OCI-LY7 (cell line): Measurements from ENCODE around the gene FAM13A.

Source experiments
- EZH2phosphoT487 ChIP-seq: fragments of 200-600 bp; sonication (generic); IDR thresholded peaks from 2 replicates; pipeline ENCODE4 v1.6.1; 2018; ENCODE audit warnings: low read depth, borderline replicate concordance, mild to moderate bottlenecking, mixed run types, antibody characterized with exemption, low read length, moderate library complexity, mixed read lengths
- TF ChIP-seq, protein P1 (sequence below): fragments of 200-600 bp; sonication (generic); conservative IDR thresholded peaks from 2 replicates; pipeline ENCODE4 v1.5.1; 2014; ENCODE audit warnings: mild to moderate bottlenecking, antibody characterized with exemption, low read length, moderate library complexity, mixed read lengths

DNA sequence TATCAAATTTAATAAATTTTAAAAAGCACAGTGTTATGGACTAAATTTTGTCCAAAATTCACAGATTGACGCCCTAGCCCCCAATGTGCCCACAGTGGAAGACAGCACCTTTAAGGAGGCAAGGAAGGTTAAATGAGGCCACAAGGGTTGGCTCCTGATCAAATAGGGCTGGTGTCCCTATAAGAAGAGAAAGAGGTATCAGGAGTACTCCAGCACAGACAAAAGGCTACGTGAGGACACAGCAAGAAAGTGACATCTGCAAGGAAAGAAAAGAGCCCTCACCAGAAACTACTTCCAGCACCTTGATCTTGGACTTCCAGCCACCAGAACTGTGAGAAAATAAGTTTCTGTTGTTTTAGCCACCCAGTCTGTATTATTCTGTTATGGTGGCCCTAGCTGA, 48.8 kb downstream of the FAM13A start:
- TF ChIP-seq, protein P1, sequence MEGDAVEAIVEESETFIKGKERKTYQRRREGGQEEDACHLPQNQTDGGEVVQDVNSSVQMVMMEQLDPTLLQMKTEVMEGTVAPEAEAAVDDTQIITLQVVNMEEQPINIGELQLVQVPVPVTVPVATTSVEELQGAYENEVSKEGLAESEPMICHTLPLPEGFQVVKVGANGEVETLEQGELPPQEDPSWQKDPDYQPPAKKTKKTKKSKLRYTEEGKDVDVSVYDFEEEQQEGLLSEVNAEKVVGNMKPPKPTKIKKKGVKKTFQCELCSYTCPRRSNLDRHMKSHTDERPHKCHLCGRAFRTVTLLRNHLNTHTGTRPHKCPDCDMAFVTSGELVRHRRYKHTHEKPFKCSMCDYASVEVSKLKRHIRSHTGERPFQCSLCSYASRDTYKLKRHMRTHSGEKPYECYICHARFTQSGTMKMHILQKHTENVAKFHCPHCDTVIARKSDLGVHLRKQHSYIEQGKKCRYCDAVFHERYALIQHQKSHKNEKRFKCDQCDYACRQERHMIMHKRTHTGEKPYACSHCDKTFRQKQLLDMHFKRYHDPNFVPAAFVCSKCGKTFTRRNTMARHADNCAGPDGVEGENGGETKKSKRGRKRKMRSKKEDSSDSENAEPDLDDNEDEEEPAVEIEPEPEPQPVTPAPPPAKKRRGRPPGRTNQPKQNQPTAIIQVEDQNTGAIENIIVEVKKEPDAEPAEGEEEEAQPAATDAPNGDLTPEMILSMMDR: no peak
- no peak for TF ChIP-seq EZH2phosphoT487
